Psoas muscle (tissue), 8 donors: ENCODE data around the gene DNAH3. TPM values are rescaled to one million over a fixed set of nuclear protein-coding genes. Genes with fewer than 3 reads are reported as not detected.
"Not testable (repeated sequence)": the region's sequence is repeated elsewhere in the genome, so short reads cannot be mapped to it uniquely, and the experiment has no call there.

Experiments
- ATAC-seq, 4 donors: fragments of 200-7000 bp; cut with Tn5 transposase; one replicate each; pipeline ENCODE4 v1.9.1; 2020; ENCODE audit warnings: moderate library complexity in 3 of 4, mild to moderate bottlenecking in 2 of 4
- DNase-seq, 2 donors: peaks; one replicate each; pipeline ENCODE4 v3.0.0-alpha.2; 2020
- H3K27ac ChIP-seq: fragments of 200-600 bp; one replicate; pipeline ENCODE4 v1.8.0; 2022
- H3K27me3 ChIP-seq, 3 donors: fragments of 200-600 bp in 1 of 3; one replicate each; pipeline versions ENCODE4 v1.6.1 to v1.8.0; 2013 to 2022; ENCODE audit warnings: low read length in 2 of 3, mild to moderate bottlenecking in 2 of 3, moderate library complexity in 1 of 3; ENCODE audit not compliant: insufficient read depth in 3 of 3
- H3K36me3 ChIP-seq, 2 donors: fragments of 200-600 bp in 1 of 2; one replicate each; pipeline versions ENCODE4 v1.6.1 to v1.8.0; 2013 to 2022; ENCODE audit warnings: low read depth in 1 of 2, mild to moderate bottlenecking in 1 of 2, moderate library complexity in 1 of 2; ENCODE audit not compliant: insufficient read depth in 1 of 2
- H3K4me1 ChIP-seq: fragments of 200-600 bp; one replicate; pipeline ENCODE4 v1.8.0; 2022
- H3K4me3 ChIP-seq: fragments of 200-600 bp; one replicate; pipeline ENCODE4 v1.8.0; 2022; ENCODE audit warnings: mild to moderate bottlenecking
- H3K9me3 ChIP-seq: fragments of 200-600 bp; one replicate; pipeline ENCODE4 v1.8.0; 2022
- WGBS, 3 donors: extraction: QIAGEN DNeasy Blood & Tissue Kit; methylation state at CpG; one replicate each; pipeline versions ENCODE4 v1.1.6 to v1.1.7; 2013; 5-methylcytosine and 5-hydroxymethylcytosine counted together
- intact Hi-C, 2 donors: fragments of 100-400 bp; cut with DNase I; formaldehyde crosslinking; loops; one replicate each; pipeline versions ENCODE4 v1.11.0 to v1.14.2; 2022
- polyA plus RNA-seq, 3 donors: library from polyadenylated mRNA; stranded (reverse); fragments of 200-250 nt; gene quantifications; one replicate each; pipeline ENCODE4 v1.2.3, GENCODE V29; 2013
- total RNA-seq, 4 donors: library from RNA; stranded (reverse); fragmentation: NEBNext Ultra II Directional in 2 of 4; extraction: Animal tissue kit (Norgen Biotek cat#: 25700) in 2 of 4; gene quantifications; one replicate each; pipeline versions ENCODE4 v1.2.1 to v1.2.4, GENCODE V29; 2021 to 2023
- TF ChIP-seq, protein P1 (sequence below): fragments of 200-600 bp; IDR thresholded peaks from one replicate; pipeline ENCODE4 v1.8.0; 2022; ENCODE audit warnings: antibody characterized with exemption
- donor health status: healthy with polysubstance abuse.
- donor health status: DM: no; HTN: no; CAD: no; lungs with moderate emphysema.
- donor health status: Bipolar disorder and iron deficiency.
- donor health status: healthy.
- donor health status: DM: yes; HTN: yes; CAD: no.
- donor health status: DM: no; HTN: no; CAD: no.
- donor health status: DM: no; HTN: no; CAD: no.
- donor health status: DM: yes; HTN: yes; CAD: no.

Gene DNAH3
- total and polyA plus RNA-seq, 7 donors = 0.01 to 2.1 (median 0.17) TPM; not detected in 1

DNA sequence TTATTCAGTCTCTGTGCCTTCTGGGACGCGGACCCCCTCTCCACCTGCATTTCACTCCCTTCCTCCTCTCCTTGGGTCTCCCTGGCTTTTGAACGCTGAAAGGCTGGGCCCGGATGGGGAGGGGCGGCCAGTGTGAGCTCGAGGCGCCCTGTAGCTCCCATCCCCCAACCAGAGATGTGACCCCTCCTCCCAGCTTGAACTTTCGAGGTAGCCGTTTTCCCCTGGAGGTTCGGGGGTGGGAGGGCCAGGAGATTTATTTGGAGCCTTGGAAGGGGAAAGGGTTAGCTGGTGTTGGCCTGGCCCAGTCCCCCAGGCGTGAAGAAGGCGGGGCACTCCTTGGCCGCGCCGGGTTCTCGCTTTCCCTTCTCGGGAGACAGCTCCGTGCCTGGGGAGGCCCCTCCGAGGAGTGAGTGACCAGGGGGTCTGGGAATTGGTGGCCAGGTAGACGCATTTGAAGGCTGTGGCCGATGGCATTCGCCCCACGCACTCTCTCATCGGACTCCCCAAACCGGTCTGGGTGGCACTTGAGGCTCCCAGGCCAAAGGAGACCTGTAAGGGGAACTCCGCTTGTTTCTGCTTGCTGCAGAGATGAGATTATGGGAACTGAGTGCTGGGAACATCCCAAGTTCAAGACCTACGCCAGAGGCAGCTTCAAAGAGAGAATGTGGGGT, 8.8 kb upstream of the DNAH3 start:
- TF ChIP-seq, protein P1, sequence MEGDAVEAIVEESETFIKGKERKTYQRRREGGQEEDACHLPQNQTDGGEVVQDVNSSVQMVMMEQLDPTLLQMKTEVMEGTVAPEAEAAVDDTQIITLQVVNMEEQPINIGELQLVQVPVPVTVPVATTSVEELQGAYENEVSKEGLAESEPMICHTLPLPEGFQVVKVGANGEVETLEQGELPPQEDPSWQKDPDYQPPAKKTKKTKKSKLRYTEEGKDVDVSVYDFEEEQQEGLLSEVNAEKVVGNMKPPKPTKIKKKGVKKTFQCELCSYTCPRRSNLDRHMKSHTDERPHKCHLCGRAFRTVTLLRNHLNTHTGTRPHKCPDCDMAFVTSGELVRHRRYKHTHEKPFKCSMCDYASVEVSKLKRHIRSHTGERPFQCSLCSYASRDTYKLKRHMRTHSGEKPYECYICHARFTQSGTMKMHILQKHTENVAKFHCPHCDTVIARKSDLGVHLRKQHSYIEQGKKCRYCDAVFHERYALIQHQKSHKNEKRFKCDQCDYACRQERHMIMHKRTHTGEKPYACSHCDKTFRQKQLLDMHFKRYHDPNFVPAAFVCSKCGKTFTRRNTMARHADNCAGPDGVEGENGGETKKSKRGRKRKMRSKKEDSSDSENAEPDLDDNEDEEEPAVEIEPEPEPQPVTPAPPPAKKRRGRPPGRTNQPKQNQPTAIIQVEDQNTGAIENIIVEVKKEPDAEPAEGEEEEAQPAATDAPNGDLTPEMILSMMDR = no peak
- ATAC-seq (peak; percentile 26 to 55 (median 42)), DNase-seq (peak; percentile 48 to 59)
- Histone ChIP-seq H3K4me3 (peak overlapping the region; percentile 89), H3K4me1 (peaks cover 40% of the 10 kb centered on the region), H3K27me3 (no peaks in the 10 kb centered on the region), H3K36me3 (no peaks in the 10 kb centered on the region), H3K9me3 (no peaks in the 10 kb centered on the region), H3K27ac (peak overlapping the region; percentile 82)
- 2 to 3% (median 2%) methylated on average over 27 of the region's 27 CpGs for WGBS, 3 donors
- intact Hi-C loops = loop anchor here (5.0 kb wide), 2 partner anchors 118 to 138 kb away; partner anchors contain the start of gene CRYM (in 1 of the 2)

DNA sequence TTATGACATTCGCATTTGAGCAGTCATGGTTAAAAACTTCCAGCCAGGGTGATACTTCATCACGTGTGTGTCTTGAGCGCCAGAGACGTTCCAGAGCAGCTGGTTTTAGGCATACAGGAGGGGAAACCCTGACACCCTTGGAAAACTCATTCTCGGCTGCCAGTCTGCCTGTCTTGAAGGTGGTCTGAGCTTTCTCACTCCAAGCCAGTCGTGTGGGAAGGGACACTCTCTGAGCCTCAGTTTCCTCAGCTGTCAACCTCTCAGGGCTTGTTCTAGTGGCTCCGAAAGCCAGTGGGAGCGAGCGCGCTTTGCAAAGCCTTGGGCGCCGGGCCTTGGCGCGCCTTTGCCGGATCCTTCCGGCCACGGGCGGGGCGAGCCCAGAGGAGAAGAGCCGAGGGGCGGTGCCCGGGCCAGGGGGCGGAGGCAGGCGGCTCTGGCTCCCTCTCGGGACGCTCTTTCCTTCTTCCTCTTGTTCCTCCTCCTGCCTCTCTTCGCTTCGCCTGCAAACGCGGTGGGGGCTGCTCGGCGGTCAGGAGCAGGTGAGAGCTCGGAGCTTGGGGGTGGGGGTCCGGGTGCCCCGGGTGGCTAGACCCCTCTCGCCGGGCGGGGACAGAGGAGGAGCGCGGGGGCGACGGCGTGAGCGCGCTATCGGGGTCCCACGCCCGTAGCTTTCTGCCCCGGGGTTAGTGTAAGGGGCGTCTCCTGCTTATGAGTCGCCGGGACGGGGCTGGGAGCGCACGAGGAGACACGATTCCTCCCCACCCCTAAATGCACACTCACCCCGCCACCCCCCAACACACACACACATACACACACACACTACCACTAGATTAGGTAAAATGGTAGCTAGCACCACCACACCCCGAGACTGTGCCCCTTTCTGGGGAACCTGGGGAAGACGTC, 7.8 kb upstream of the DNAH3 start, which contains the start of gene LDAF1:
Gene LDAF1, plus strand, starts transcription at position 467 of the 903 bp plus-strand sequence. CDS start 2,509 bp downstream, outside the sequence.
- intact Hi-C loops = loop anchor here (1.0 to 5.0 kb wide), 3 partner anchors 119 to 142 kb away; partner anchors contain the start of gene CRYM (in 1 of the 2)
- TF ChIP-seq, protein P1 = no peak
- peak; percentile 90 to 95 (median 92) for ATAC-seq
- Histone ChIP-seq H3K27ac (peak within 1 kb of the TSS; percentile 82), H3K27me3 (no peaks in the 10 kb centered on the region), H3K4me3 (peak within 1 kb of the TSS; percentile 89), H3K4me1 (peaks cover 34% of the 10 kb centered on the region), H3K36me3 (no peaks in the 10 kb centered on the region), H3K9me3 (no peaks in the 10 kb centered on the region)
- 0 to 1% (median 0%) methylated on average over 44 to 59 of the region's 59 CpGs for WGBS, 3 donors
- peak; percentile 89 to 91 for DNase-seq

DNA sequence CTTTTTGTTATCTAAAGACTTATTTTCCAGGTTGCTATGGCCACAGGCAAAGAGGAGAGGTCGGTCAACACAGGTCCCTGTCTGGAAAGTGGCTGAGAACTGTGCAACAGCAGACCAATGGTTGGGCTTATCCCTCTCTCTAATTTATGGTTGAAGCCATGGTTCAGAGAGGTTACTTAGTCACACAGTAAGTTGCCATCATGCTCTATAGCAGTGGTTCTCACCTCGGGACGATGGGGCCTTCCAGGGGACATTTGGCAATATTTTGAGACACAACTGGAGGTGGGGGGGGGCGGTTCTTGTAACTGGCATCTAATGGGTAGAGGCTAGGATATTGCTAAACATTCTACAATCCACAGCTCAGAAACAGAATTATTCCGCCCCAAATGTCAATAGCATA, 7.0 kb upstream of the DNAH3 start:
- Histone ChIP-seq H3K27me3 (no peaks in the 10 kb centered on the region), H3K4me1 (peaks cover 26% of the 10 kb centered on the region), H3K4me3 (peak overlapping the region; percentile 89), H3K27ac (peak overlapping the region; percentile 82), H3K36me3 (no peaks in the 10 kb centered on the region), H3K9me3 (no peaks in the 10 kb centered on the region)
- intact Hi-C loops = loop anchor here (1.0 to 5.0 kb wide), 3 partner anchors 120 to 143 kb away; partner anchors contain the start of gene CRYM (in 1 of the 2)
- no peak for ATAC-seq
- WGBS, 3 donors = 53 to 65% (median 55%) methylated on average over 5 of the region's 5 CpGs
- DNase-seq = no peak
- TF ChIP-seq, protein P1 = no peak

DNA sequence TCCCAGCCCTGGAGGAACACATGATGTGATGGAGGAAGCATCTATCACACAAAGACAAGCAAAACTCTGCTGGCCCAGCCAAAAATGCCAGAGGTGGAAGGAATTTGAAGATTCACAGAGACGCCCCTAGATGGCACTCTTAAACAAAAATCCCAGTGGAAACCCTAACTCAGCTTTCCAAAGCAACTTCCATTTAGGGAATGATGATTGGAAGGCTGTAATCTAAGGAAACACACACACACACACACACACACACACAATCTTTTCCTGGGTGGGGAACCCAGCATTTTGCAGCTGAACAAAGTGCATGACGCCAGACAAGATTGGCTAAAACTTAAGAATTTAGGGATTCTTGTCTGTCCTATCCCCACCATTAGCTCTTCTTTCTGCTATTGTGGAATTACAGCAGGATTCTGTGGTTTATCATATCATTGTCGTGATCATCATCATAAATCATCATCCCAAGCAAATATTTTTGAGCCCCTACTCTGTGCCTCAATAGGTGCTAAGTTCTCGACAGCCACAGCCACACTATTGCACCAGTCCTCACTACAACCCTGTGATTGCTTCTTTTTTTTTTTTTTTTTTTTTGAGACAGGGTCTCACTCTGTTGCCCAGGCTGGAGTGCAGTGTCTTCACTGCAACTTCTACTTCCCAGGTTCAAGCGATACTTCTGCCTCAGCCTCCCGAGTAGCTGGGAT, 6.3 kb upstream of the DNAH3 start:
- Histone ChIP-seq H3K36me3 (no peaks in the 10 kb centered on the region), H3K27me3 (no peaks in the 10 kb centered on the region), H3K4me1 (peaks cover 21% of the 10 kb centered on the region), H3K27ac (no peak overlapping the region), H3K9me3 (no peaks in the 10 kb centered on the region), H3K4me3 (no peak overlapping the region)
- WGBS, 3 donors = 41 to 49% (median 48%) methylated on average over 6 of the region's 6 CpGs
- ATAC-seq (peak in 3 of 4 donors; percentile 26 to 31 (median 29)), DNase-seq (no peak)
- intact Hi-C loops = loop anchor here (5.0 kb wide), 2 partner anchors 120 to 140 kb away; partner anchors contain the start of gene CRYM (in 1 of the 2)
- TF ChIP-seq, protein P1 = peak; percentile 57

DNA sequence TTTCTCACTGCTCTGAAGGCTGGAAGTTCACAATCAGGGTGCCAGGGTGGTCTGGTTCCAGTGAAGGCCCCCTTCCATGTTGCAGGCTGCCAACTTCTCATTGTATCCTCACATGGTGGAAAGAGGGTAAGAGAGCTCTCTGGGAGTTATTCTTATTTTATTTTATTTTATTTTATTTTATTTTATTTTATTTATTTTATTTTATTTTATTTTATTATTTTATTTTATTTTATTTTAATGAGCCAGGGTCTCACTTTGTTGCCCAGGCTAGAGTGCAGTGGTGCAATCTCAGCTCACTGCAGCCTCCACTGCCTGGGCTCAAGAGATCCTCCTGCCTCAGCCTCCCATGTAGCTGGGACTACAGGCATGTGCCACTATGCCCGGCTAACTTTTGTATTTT, 5.4 kb upstream of the DNAH3 start:
- not testable (repeated sequence) for H3K36me3 ChIP-seq, ATAC-seq, H3K27me3 ChIP-seq, H3K4me3 ChIP-seq, H3K9me3 ChIP-seq, H3K27ac ChIP-seq, DNase-seq
- H3K4me1 ChIP-seq = peaks cover 14% of the 10 kb centered on the region
- intact Hi-C loops = loop anchor here (5.0 kb wide), 2 partner anchors 121 to 141 kb away; partner anchors contain the start of gene CRYM (in 1 of the 2)
- WGBS, 3 donors = 53 to 67% (median 59%) methylated on average over 1 of the region's 1 CpG

DNA sequence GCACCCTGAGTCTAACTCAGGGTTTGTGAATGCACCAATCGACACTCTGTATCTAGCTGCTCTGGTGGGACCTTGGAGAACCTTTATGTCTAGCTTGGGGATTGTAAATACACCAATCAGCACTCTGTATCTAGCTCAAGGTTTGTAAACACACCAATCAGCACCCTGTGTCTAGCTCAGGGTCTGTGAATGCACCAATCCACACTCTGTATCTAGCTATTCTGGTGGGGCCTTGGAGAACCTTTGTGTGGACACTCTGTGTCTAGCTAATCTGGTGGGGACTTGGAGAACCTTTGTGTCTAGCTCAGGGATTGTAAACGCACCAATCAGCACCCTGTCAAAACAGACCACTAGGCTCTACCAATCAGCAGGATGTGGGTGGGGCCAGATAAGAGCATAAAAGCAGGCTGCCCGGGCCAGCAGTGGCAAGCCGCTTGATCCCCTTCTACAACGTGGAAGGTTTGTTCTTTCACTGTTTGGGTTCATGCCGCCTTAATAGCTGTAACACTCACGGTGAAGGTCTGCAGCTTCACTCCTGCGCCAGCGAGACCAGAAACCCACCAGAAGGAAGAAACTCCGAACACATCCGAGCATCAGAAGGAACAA, 2.6 kb upstream of the DNAH3 start:
- H3K4me3 ChIP-seq, H3K36me3 ChIP-seq, intact Hi-C loops, H3K27ac ChIP-seq, H3K9me3 ChIP-seq, DNase-seq, H3K4me1 ChIP-seq, ATAC-seq, H3K27me3 ChIP-seq: not testable (repeated sequence)
- WGBS, 3 donors = 87 to 93% (median 87%) methylated on average over 11 of the region's 11 CpGs
